A549 (cell line): ENCODE data around the gene PRDX2. TPM values are rescaled to one million over a fixed set of nuclear protein-coding genes. Genes with fewer than 3 reads are reported as not detected.

Experiments
- ATAC-seq, 2 experiments: fragments of 200-7000 bp in 1 of 2; fragments of >200 bp in 1 of 2; cut with Nextera tagmentation in 1 of 2; cut with Tn5 transposase in 1 of 2; 3 replicates each; pipeline versions ENCODE4 v1.8.0 to v1.9.1; 2018 to 2020; ENCODE audit warnings: mild to moderate bottlenecking in 1 of 2, moderate library complexity in 1 of 2
- CTCF ChIA-PET: fragments of 300-600 bp; sonication (Branson Sonifier 250); formaldehyde crosslinking; extraction: SDS; loops from one replicate; lab custom pipeline; 2021; ENCODE audit warnings: antibody characterized with exemption, inconsistent platforms; lab: Yijun Ruan, JAX
- POLR2A ChIA-PET: fragments of 350-600 bp; formaldehyde crosslinking; extraction: SDS; loops from one replicate; lab custom pipeline; 2021; ENCODE audit warnings: antibody characterized with exemption, inconsistent platforms; lab: Yijun Ruan, JAX
- DNase-seq, 2 experiments: peaks; one replicate each; pipeline versions ENCODE4 v3.0.0 to v3.0.0-alpha.2; 2011 to 2016; ENCODE audit warnings: low read depth in 1 of 2, low spot score in 1 of 2
- FAIRE-seq: peaks from 2 replicates; lab custom pipeline; 2011; peaks lifted over from hg19 to GRCh38; lab: Jason Lieb, UNC
- H3K27ac ChIP-seq, 2 experiments: fragments of >200 bp; sonication (Bioruptor Twin); formaldehyde crosslinking; 3 replicates each; pipeline ENCODE4 v1.5.1; 2016 to 2017
- H3K4me1 ChIP-seq: fragments of >200 bp; sonication (Bioruptor Twin); formaldehyde crosslinking; 3 replicates; pipeline ENCODE4 v1.6.1; 2016
- H3K4me2 ChIP-seq: fragments of >200 bp; sonication (Bioruptor Twin); formaldehyde crosslinking; 3 replicates; pipeline ENCODE4 v1.6.1; 2016
- H3K4me3 ChIP-seq: fragments of >200 bp; sonication (Bioruptor Twin); formaldehyde crosslinking; 3 replicates; pipeline ENCODE4 v1.5.1; 2016
- H3K9me3 ChIP-seq: fragments of >200 bp; sonication (Bioruptor Twin); formaldehyde crosslinking; 3 replicates; pipeline ENCODE4 v1.6.1; 2016
- BHLHE40 ChIP-seq: IDR thresholded peaks from 2 replicates; pipeline ENCODE4 v1.6.1; 2012; ENCODE audit warnings: low read depth, low read length, inconsistent platforms
- CBX2 ChIP-seq: fragments of 200-600 bp; sonication (generic); IDR thresholded peaks from 2 replicates; pipeline ENCODE4 v1.6.1; 2016; ENCODE audit warnings: low read depth, mild to moderate bottlenecking, borderline replicate concordance
- CHD4 ChIP-seq: fragments of 200-600 bp; sonication (generic); IDR thresholded peaks from 2 replicates; pipeline ENCODE4 v1.6.1; 2016; ENCODE audit warnings: antibody characterized with exemption, mild to moderate bottlenecking, borderline replicate concordance
- EHF ChIP-seq: fragments of 250-450 bp; sonication (Bioruptor Pico); IDR thresholded peaks from 2 replicates; pipeline ENCODE4 v1.5.0; 2020; ENCODE audit warnings: mild to moderate bottlenecking
- EHMT2 ChIP-seq: fragments of 200-600 bp; sonication (generic); IDR thresholded peaks from 2 replicates; pipeline ENCODE4 v1.6.1; 2016; ENCODE audit warnings: antibody characterized with exemption, low read depth, mild to moderate bottlenecking, moderate library complexity
- ESRRA ChIP-seq: fragments of 150-350 bp; IDR thresholded peaks from 2 replicates; pipeline ENCODE4 v1.6.1; 2014; ENCODE audit warnings: mild to moderate bottlenecking, low read length, borderline replicate concordance
- FOSL2 ChIP-seq, 2 experiments: fragments of 450-650 bp in 1 of 2; fragments of >200 bp in 1 of 2; sonication (Bioruptor Twin) in 1 of 2; formaldehyde crosslinking; IDR thresholded peaks; 2 replicates each; pipeline versions ENCODE4 v1.5.0 to v1.6.1; 2016 to 2020; ENCODE audit warnings: mild to moderate bottlenecking in 1 of 2, moderate library complexity in 1 of 2
- HOXA7 ChIP-seq: fragments of 250-450 bp; sonication (Bioruptor Pico); IDR thresholded peaks from 2 replicates; pipeline ENCODE4 v1.5.0; 2020; ENCODE audit warnings: mild to moderate bottlenecking, moderate library complexity
- HOXB13 ChIP-seq: fragments of 250-450 bp; sonication (Bioruptor Pico); IDR thresholded peaks from 2 replicates; pipeline ENCODE4 v1.5.0; 2020; ENCODE audit warnings: low read depth, mild to moderate bottlenecking, moderate library complexity
- HOXB5 ChIP-seq: fragments of 250-450 bp; sonication (Bioruptor Pico); IDR thresholded peaks from 2 replicates; pipeline ENCODE4 v1.5.0; 2020; ENCODE audit warnings: mild to moderate bottlenecking, moderate library complexity
- JUN ChIP-seq, 2 experiments: fragments of >200 bp; sonication (Bioruptor Twin); formaldehyde crosslinking; IDR thresholded peaks; 2 replicates in 1 of 2; 3 replicates in 1 of 2; pipeline ENCODE4 v1.6.1; 2016 to 2017
- JUNB ChIP-seq: fragments of >200 bp; sonication (Bioruptor Twin); formaldehyde crosslinking; IDR thresholded peaks from 2 replicates; pipeline ENCODE4 v1.6.1; 2016
- KDM1A ChIP-seq: fragments of 200-600 bp; sonication (generic); IDR thresholded peaks from 2 replicates; pipeline ENCODE4 v1.6.1; 2016; ENCODE audit warnings: low read depth, mild to moderate bottlenecking
- MAX ChIP-seq: IDR thresholded peaks from 2 replicates; pipeline ENCODE4 v1.6.1; 2012
- NPAS2 ChIP-seq: fragments of 250-450 bp; sonication (Bioruptor Pico); IDR thresholded peaks from 2 replicates; pipeline ENCODE4 v1.8.0; 2022; ENCODE audit warnings: mild to moderate bottlenecking, moderate library complexity, borderline replicate concordance
- POLR2A ChIP-seq: IDR thresholded peaks from 2 replicates; pipeline ENCODE4 v1.6.1; 2012; ENCODE audit warnings: mild to moderate bottlenecking, low read length
- RAD21 ChIP-seq, 2 experiments: fragments of >200 bp in 1 of 2; sonication (Bioruptor Twin) in 1 of 2; formaldehyde crosslinking in 1 of 2; IDR thresholded peaks in 1 of 2; conservative IDR thresholded peaks in 1 of 2; 2 replicates in 1 of 2; 3 replicates in 1 of 2; pipeline ENCODE4 v1.6.1; 2012 to 2018; ENCODE audit warnings: inconsistent platforms in 1 of 2
- RCOR1 ChIP-seq: fragments of 150-350 bp; IDR thresholded peaks from 2 replicates; pipeline ENCODE4 v1.6.1; 2014; ENCODE audit warnings: antibody characterized with exemption, low read length, low read depth
- REST ChIP-seq: fragments of 200-600 bp; sonication (generic); IDR thresholded peaks from 2 replicates; pipeline ENCODE4 v1.6.1; 2016; ENCODE audit warnings: antibody characterized with exemption, mild to moderate bottlenecking, moderate library complexity
- SMC3 ChIP-seq: fragments of >200 bp; sonication (Bioruptor Twin); formaldehyde crosslinking; IDR thresholded peaks from 3 replicates; pipeline ENCODE4 v1.6.1; 2018; ENCODE audit warnings: inconsistent platforms
- USF2 ChIP-seq: fragments of 450-650 bp; IDR thresholded peaks from 2 replicates; pipeline ENCODE4 v1.6.1; 2014; ENCODE audit warnings: antibody characterized with exemption
- ZC3H11A ChIP-seq: fragments of 450-650 bp; IDR thresholded peaks from 2 replicates; pipeline ENCODE4 v1.6.1; 2014; ENCODE audit warnings: antibody characterized with exemption, mild to moderate bottlenecking
- ZNF302 ChIP-seq: fragments of 250-450 bp; sonication (Bioruptor Pico); IDR thresholded peaks from 2 replicates; pipeline ENCODE4 v1.9.0; 2021; ENCODE audit warnings: inconsistent platforms, mild to moderate bottlenecking, moderate library complexity
- WGBS: methylation state at CpG from one replicate; pipeline ENCODE4 v1.1.6; 2017; ENCODE audit errors: missing lambda C conversion rate; 5-methylcytosine and 5-hydroxymethylcytosine counted together
- polyA plus RNA-seq, 4 experiments: library from polyadenylated mRNA; depleted of rRNA in 3 of 4; stranded (reverse); fragments of >200 nt; fragmentation: RNase III in 1 of 4; extraction: RNeasy Plus Mini Kit Qiagen cat#74134 plus additional on column Dnase treatment in 1 of 4; gene quantifications; 2 replicates in 3 of 4; 3 replicates in 1 of 4; pipeline ENCODE4 v1.2.3, GENCODE V29; 2011 to 2017
- TF ChIP-seq, protein P1 (sequence below): IDR thresholded peaks from 2 replicates; pipeline ENCODE4 v1.6.1; 2012; ENCODE audit warnings: low read depth, borderline replicate concordance
- TF ChIP-seq, protein P2 (sequence below): fragments of 150-350 bp; IDR thresholded peaks from 2 replicates; pipeline ENCODE4 v1.6.1; 2014; ENCODE audit warnings: low read depth, mild to moderate bottlenecking, low read length
- TF ChIP-seq, protein P3 (sequence below): fragments of >200 bp; sonication (Bioruptor Twin); formaldehyde crosslinking; IDR thresholded peaks from 3 replicates; pipeline ENCODE4 v1.5.1; 2016

PRDX2 gene
- polyA plus RNA-seq, 2 of the 4 experiments (the other 2 are of a cell fraction): 0.57 to 0.84 TPM

DNA sequence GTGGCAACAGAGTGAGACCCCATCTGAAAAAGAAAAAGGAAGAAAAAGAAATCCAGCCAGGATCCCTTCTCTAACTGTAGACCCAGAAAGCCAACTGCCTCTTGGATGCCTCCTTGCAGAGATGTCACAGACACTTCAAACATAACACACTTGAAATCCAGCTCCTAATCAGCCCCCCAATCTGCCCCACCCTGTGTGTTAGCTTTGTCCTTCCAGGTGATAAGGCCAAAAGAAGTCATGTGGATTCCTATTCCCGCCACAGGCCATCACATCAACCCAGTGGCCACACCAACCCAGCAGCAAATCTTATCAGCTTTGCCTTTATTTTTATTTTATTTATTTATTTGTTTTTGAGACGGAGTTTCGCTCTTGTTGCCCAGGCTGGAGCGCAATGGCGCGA is 41.9 kb downstream of the PRDX2 start:
- Histone ChIP-seq H3K27ac (no peak overlapping the region), H3K9me3 (no peaks in the 10 kb centered on the region), H3K4me3 (no peak overlapping the region), H3K4me1 (0 out of 3 replicates have a peak, but pooled peaks cover 3% of the 10 kb centered on the region), H3K4me2 (no peak overlapping the region)
- CTCF ChIA-PET: interaction anchor here (0.9 to 38.2 kb wide), 13 partner anchors 9 to 131 kb away, joined by 3 to 901 read pairs (median 6); partner anchors contain the start of genes BEST2, GCDH, GET3 and HOOK2
- POLR2A ChIA-PET: no interaction called here
- WGBS: 93% methylated on average over 6 of the region's 6 CpGs
- ATAC-seq (no peak), DNase-seq (no peak), FAIRE-seq (no peak)
- TF ChIP-seq HOXA7 (CRISPR knock-in tag) (no peak), FOSL2 (IDR thresholded peaks at IDR 0.05) (no peak), FOSL2 (CRISPR knock-in tag; IDR thresholded peaks at IDR 0.05) (no peak), POLR2A (no peak), ZC3H11A (no peak), ZNF302 (CRISPR knock-in tag) (no peak), RCOR1 (no peak), CBX2 (no peak), ESRRA (no peak), JUNB (no peak), BHLHE40 (no peak), CHD4 (no peak), HOXB5 (no peak), HOXB13 (CRISPR knock-in tag) (no peak), EHF (CRISPR knock-in tag) (no peak), EHMT2 (no peak), NPAS2 (CRISPR knock-in tag) (no peak)
- TF ChIP-seq, protein P1, sequence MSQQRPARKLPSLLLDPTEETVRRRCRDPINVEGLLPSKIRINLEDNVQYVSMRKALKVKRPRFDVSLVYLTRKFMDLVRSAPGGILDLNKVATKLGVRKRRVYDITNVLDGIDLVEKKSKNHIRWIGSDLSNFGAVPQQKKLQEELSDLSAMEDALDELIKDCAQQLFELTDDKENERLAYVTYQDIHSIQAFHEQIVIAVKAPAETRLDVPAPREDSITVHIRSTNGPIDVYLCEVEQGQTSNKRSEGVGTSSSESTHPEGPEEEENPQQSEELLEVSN: no peak

DNA sequence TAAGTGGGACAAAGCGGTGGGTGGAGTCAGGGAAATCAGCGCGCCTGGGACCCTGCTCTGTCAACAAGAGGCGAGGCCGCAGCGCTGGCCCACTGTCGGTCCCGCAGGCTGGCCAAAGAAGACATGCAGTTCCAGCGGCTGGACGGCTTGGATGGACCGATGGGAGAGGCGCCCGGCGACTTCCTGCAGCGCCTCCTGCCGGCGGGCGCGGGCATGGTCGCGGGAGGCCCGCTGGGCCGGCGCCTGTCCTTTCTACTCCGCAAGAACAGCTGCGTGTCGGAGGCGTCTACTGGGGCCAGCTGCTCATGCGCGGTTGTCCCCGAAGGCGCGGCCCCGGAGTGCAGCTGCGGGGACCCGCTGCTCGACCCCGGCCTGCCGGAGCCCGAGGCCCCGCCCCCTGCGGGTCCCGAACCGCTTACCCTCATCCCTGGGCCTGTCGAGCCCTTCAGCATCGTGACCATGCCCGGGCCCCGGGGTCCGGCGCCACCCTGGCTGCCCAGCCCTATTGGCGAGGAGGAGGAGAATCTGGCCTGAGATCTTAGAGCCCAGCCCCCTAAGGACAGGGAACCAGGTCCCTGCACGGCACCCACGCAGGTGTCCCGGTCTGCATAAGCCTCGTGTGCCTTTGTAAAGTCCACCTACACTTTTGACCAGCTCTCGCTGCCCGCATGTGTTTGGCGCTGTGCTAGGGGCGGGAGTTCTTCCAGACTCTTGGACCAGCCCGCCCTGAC is 43.9 kb downstream of the PRDX2 start:
- peak overlapping the region; percentile 36 for H3K4me3 ChIP-seq
- peak; percentile 89 to 94 for ATAC-seq
- no peaks in the 10 kb centered on the region for H3K9me3 ChIP-seq
- POLR2A ChIA-PET: interaction anchor here (0.6 to 0.8 kb wide), 2 partner anchors 10 to 16 kb away, joined by 3 to 4 read pairs; no protein-coding TSS in a partner anchor
- peak overlapping the region; percentile 92 for H3K4me2 ChIP-seq
- H3K27ac ChIP-seq: peak overlapping the region; percentile 60 to 83
- CTCF ChIA-PET: interaction anchor here (0.6 to 38.2 kb wide), 23 partner anchors 9 to 170 kb away, joined by 3 to 901 read pairs (median 4); partner anchors contain the start of genes BEST2, FBXW9, GET3 and HOOK2
- 0 out of 3 replicates have a peak, but pooled peaks cover 3% of the 10 kb centered on the region for H3K4me1 ChIP-seq
- WGBS: 27% methylated on average over 21 of the region's 60 CpGs
- no peak for FAIRE-seq
- peak; percentile 50 to 79 for DNase-seq
- TF ChIP-seq NPAS2 (CRISPR knock-in tag): no peak
- peak; percentile 28 to 40; a peak in 4 of 5 replicates for TF ChIP-seq RAD21 (conservative IDR thresholded peaks at IDR 0.05 in 1 of 2, IDR thresholded peaks at IDR 0.05 in 1 of 2)
- TF ChIP-seq, protein P2, sequence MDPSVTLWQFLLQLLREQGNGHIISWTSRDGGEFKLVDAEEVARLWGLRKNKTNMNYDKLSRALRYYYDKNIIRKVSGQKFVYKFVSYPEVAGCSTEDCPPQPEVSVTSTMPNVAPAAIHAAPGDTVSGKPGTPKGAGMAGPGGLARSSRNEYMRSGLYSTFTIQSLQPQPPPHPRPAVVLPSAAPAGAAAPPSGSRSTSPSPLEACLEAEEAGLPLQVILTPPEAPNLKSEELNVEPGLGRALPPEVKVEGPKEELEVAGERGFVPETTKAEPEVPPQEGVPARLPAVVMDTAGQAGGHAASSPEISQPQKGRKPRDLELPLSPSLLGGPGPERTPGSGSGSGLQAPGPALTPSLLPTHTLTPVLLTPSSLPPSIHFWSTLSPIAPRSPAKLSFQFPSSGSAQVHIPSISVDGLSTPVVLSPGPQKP: no peak
- no peak for TF ChIP-seq ZNF302 (CRISPR knock-in tag)
- no peak for TF ChIP-seq POLR2A
- peak; percentile 58; the same call in 1 of the 2 replicates for TF ChIP-seq MAX
- TF ChIP-seq EHF (CRISPR knock-in tag): no peak
- TF ChIP-seq KDM1A: no peak
- peak; percentile 52 for TF ChIP-seq SMC3
- TF ChIP-seq USF2: no peak
- TF ChIP-seq BHLHE40: no peak
- no peak for TF ChIP-seq FOSL2 (IDR thresholded peaks at IDR 0.05)
- TF ChIP-seq FOSL2 (CRISPR knock-in tag; IDR thresholded peaks at IDR 0.05): no peak
- TF ChIP-seq CBX2: no peak
- TF ChIP-seq REST: no peak
- TF ChIP-seq HOXA7 (CRISPR knock-in tag): no peak
- TF ChIP-seq JUN (IDR thresholded peaks at IDR 0.05): peak in 1 of 2 experiments; percentile 44; a peak in 1 of 5 replicates
- TF ChIP-seq, protein P3, sequence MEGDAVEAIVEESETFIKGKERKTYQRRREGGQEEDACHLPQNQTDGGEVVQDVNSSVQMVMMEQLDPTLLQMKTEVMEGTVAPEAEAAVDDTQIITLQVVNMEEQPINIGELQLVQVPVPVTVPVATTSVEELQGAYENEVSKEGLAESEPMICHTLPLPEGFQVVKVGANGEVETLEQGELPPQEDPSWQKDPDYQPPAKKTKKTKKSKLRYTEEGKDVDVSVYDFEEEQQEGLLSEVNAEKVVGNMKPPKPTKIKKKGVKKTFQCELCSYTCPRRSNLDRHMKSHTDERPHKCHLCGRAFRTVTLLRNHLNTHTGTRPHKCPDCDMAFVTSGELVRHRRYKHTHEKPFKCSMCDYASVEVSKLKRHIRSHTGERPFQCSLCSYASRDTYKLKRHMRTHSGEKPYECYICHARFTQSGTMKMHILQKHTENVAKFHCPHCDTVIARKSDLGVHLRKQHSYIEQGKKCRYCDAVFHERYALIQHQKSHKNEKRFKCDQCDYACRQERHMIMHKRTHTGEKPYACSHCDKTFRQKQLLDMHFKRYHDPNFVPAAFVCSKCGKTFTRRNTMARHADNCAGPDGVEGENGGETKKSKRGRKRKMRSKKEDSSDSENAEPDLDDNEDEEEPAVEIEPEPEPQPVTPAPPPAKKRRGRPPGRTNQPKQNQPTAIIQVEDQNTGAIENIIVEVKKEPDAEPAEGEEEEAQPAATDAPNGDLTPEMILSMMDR: peak; percentile 79
